Measurements from ENCODE around the gene ASB2.

DNA sequence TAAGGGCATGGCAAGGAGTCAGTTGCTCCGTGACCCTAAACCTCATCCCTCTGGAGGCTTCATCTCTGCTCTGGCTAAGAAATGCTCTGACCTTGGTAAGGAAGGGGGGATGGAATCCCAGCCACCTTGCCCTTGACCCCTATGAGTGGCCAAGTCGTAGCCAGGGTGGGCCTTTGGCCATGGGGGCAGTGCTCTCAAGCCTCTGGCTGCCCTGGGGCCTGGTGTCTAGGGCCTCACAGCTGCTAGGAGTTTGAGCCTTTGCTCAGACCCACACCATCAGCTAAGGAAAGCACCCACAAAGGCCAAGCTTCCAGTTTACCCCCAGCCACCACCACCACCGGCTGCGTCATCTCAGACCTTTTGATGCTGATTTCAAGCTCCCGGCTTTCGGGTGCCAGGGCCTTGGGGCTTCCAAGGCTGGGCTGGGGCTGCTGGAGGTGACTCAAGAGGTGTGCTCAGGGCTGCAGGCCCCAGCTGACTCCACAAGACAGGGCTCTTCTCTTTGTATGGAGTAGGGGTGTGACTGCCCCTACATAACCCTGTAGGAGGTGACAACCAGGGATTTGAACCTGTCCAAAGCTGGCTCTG is 3.7 kb downstream of the ASB2 start:
- TF ChIP-seq, protein P1, sequence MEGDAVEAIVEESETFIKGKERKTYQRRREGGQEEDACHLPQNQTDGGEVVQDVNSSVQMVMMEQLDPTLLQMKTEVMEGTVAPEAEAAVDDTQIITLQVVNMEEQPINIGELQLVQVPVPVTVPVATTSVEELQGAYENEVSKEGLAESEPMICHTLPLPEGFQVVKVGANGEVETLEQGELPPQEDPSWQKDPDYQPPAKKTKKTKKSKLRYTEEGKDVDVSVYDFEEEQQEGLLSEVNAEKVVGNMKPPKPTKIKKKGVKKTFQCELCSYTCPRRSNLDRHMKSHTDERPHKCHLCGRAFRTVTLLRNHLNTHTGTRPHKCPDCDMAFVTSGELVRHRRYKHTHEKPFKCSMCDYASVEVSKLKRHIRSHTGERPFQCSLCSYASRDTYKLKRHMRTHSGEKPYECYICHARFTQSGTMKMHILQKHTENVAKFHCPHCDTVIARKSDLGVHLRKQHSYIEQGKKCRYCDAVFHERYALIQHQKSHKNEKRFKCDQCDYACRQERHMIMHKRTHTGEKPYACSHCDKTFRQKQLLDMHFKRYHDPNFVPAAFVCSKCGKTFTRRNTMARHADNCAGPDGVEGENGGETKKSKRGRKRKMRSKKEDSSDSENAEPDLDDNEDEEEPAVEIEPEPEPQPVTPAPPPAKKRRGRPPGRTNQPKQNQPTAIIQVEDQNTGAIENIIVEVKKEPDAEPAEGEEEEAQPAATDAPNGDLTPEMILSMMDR (IDR thresholded peaks at IDR 0.05) = no peak
- TF ChIP-seq POLR2A (IDR thresholded peaks at IDR 0.05) = no peak
